ENCODE results near the gene ZC3HAV1.

- TF ChIP-seq EP300 (IDR thresholded peaks at IDR 0.05; ENCODE audit: borderline replicate concordance), result no peak
- no peak for TF ChIP-seq MAX (IDR thresholded peaks at IDR 0.05)
- TF ChIP-seq YY1 (IDR thresholded peaks at IDR 0.05; ENCODE audit: low read depth), result no peak
- TF ChIP-seq TAF1 (IDR thresholded peaks at IDR 0.05; ENCODE audit: low read depth), result no peak
- TF ChIP-seq EGR1 (IDR thresholded peaks at IDR 0.05), result no peak
- TF ChIP-seq REST (IDR thresholded peaks at IDR 0.05; ENCODE audit: low read depth), result no peak
- TF ChIP-seq CEBPB (IDR thresholded peaks at IDR 0.05), result no peak
Observed at GRCh38 chr7:139152149-139152548, 42.6 kb upstream of the ZC3HAV1 start.
